Stomach (tissue), 9 donors: ENCODE measurements around the gene CD209. TPM values are rescaled to one million over a fixed set of nuclear protein-coding genes. Genes with fewer than 3 reads are reported as not detected.

ENCODE experiments used
- DNase-seq, 2 donors: peaks; one replicate each; pipeline versions ENCODE4 v3.0.0 to v3.0.0-alpha.2; 2013 to 2019
- H3K27ac ChIP-seq, 5 donors: fragments of 200-600 bp in 4 of 5; sonication (generic) in 4 of 5; one replicate each; pipeline ENCODE4 v1.5.1; 2013 to 2019; ENCODE audit warnings: mild to moderate bottlenecking in 1 of 5, moderate library complexity in 1 of 5
- H3K27me3 ChIP-seq, 3 donors: fragments of 200-600 bp; sonication (generic); one replicate each; pipeline ENCODE4 v1.5.1; 2017 to 2019; ENCODE audit warnings: mixed run types in 1 of 3
- H3K36me3 ChIP-seq, 4 donors: fragments of 200-600 bp; sonication (generic); 1 replicate in 3 of 4; 2 replicates in 1 of 4; pipeline ENCODE4 v1.5.1; 2016 to 2019
- H3K4me1 ChIP-seq, 4 donors: fragments of 200-600 bp; sonication (generic); one replicate each; pipeline ENCODE4 v1.5.1; 2016 to 2019
- H3K4me3 ChIP-seq, 4 donors: fragments of 200-600 bp; sonication (generic) in 3 of 4; one replicate each; pipeline ENCODE4 v1.5.1; 2016 to 2019; ENCODE audit warnings: mild to moderate bottlenecking in 1 of 4
- H3K9me3 ChIP-seq, 4 donors: fragments of 200-600 bp; sonication (generic); one replicate each; pipeline ENCODE4 v1.5.1; 2016 to 2019
- EP300 ChIP-seq: sonication (generic); formaldehyde crosslinking; IDR thresholded peaks from one replicate; pipeline ENCODE4 v1.6.1; 2017; ENCODE audit warnings: antibody characterized with exemption
- POLR2A ChIP-seq, 4 donors: fragments of 450-650 bp; IDR thresholded peaks; one replicate each; pipeline ENCODE4 v1.6.1; 2016; ENCODE audit warnings: antibody characterized with exemption in 4 of 4, control low read depth in 2 of 4, mild to moderate bottlenecking in 1 of 4, moderate library complexity in 1 of 4
- POLR2AphosphoS5 ChIP-seq, 3 donors: sonication (generic); formaldehyde crosslinking; IDR thresholded peaks; one replicate each; pipeline ENCODE4 v1.6.1; 2016; ENCODE audit warnings: antibody characterized with exemption in 3 of 3
- WGBS, 5 donors: extraction: QIAGEN DNeasy Blood & Tissue Kit in 3 of 5; methylation state at CpG; one replicate each; pipeline versions ENCODE4 v1.1.5 to v1.1.7; 2013 to 2018; 5-methylcytosine and 5-hydroxymethylcytosine counted together
- intact Hi-C: fragments of 100-400 bp; cut with DNase I; formaldehyde crosslinking; loops from one replicate; pipeline ENCODE4 v1.15.1; 2023; ENCODE audit warnings: low total_unique reads
- polyA plus RNA-seq, 3 donors: library from polyadenylated mRNA; stranded (reverse); fragments of 200-250 nt; gene quantifications; one replicate each; pipeline ENCODE4 v1.2.3, GENCODE V29; 2013
- total RNA-seq, 5 donors: library from RNA; depleted of rRNA; stranded (reverse); fragments of >200 nt; gene quantifications; one replicate each; pipeline versions ENCODE4 v1.1.0 to v1.2.3, GENCODE V29; 2014 to 2016
- TF ChIP-seq, protein P1 (sequence below), 7 experiments: fragments of 450-650 bp in 4 of 7; fragments of 200-600 bp in 3 of 7; sonication (generic) in 3 of 7; IDR thresholded peaks; one replicate each; pipeline ENCODE4 v1.5.1; 2016 to 2019; ENCODE audit warnings: antibody characterized with exemption in 7 of 7, control low read depth in 2 of 7, mild to moderate bottlenecking in 1 of 7
- donor health status: healthy with polysubstance abuse.
- donor health status: Bipolar disorder and iron deficiency.
- donor health status: healthy.

CD209 gene
- total and polyA plus RNA-seq, 8 donors: 0.38 to 51.9 (median 3.7) TPM

DNA sequence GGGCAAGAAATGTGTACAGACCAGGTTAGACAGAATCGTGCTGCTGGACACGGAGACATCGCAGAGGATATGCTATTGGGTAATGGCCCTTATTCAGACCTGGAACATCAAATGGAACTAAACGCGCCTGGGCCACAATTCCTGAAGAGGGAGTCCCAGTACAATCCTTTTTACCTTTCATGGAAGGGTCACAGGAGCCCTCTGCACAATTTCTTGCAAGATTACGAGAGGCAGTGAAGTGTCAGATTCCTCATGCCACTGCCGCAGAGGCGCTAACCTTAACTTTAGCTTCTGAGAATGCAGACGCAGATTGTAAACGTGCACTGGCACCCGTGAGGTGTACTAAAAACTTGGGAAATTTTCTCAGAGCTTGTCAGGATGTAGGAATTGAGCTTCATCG lies 33.8 kb upstream of the CD209 start:
- no peak for TF ChIP-seq POLR2A (IDR thresholded peaks at IDR 0.05)
- no peak for TF ChIP-seq EP300
- TF ChIP-seq, protein P1, sequence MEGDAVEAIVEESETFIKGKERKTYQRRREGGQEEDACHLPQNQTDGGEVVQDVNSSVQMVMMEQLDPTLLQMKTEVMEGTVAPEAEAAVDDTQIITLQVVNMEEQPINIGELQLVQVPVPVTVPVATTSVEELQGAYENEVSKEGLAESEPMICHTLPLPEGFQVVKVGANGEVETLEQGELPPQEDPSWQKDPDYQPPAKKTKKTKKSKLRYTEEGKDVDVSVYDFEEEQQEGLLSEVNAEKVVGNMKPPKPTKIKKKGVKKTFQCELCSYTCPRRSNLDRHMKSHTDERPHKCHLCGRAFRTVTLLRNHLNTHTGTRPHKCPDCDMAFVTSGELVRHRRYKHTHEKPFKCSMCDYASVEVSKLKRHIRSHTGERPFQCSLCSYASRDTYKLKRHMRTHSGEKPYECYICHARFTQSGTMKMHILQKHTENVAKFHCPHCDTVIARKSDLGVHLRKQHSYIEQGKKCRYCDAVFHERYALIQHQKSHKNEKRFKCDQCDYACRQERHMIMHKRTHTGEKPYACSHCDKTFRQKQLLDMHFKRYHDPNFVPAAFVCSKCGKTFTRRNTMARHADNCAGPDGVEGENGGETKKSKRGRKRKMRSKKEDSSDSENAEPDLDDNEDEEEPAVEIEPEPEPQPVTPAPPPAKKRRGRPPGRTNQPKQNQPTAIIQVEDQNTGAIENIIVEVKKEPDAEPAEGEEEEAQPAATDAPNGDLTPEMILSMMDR (IDR thresholded peaks at IDR 0.05): no peak
- no peak for TF ChIP-seq POLR2AphosphoS5 (IDR thresholded peaks at IDR 0.05)
- Histone ChIP-seq H3K4me1 (no peaks in the 10 kb centered on the region), H3K27me3 (peaks cover 0 to 74% (median 6%) of the 10 kb centered on the region in 3 donors), H3K36me3 (no peaks in the 10 kb centered on the region), H3K27ac (no peak overlapping the region), H3K4me3 (no peak overlapping the region), H3K9me3 (peaks cover 0 to 9% (median 0%) of the 10 kb centered on the region in 4 donors)
- WGBS, 5 donors: 44 to 48% (median 45%) methylated on average over 12 of the region's 12 CpGs
- intact Hi-C loops: no loop called here
- no peak for DNase-seq

DNA sequence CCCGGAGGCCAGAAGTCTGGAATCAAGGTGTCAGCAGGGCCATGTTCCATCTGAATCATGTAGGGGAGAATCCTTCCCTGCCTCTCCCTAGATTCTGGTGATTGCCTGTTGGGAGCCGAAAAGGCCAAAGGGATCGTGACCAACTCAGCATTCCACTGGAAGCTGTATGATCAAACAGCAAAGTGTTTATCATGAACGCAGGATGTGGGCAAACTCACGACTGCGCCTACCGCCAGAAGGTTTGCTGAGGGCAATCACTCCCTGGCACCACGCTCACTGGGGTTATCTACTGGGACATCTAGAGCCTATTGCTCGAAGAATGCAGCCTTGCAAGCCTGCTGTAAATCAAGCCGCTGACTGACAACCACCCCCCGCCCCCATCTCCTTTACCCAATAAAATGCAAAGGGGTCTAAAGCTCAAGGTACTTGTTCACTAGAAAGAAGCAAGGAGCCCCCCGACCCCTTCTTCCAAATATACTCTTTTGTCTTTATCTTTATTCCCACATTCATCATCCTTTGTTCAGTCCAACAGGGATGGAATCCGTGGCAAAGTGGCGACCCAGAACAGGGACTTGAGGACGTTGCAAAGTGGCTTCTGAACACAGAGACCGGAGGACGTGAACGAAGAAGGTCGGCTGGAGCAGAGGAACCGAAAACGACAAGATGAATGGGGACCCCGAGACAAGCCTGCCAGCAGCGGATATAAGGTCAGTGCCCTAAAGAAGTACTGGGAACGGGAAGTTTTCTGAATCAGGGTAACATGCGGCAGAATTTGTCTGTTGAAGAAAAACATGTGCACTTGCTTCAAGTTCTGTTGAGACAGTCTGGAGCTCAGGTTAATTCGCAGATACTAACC lies 32.5 kb upstream of the CD209 start:
- Histone ChIP-seq H3K9me3 (peaks cover 0 to 2% (median 0%) of the 10 kb centered on the region in 4 donors), H3K36me3 (no peaks in the 10 kb centered on the region), H3K27me3 (peaks cover 0 to 65% (median 6%) of the 10 kb centered on the region in 3 donors), H3K27ac (no peak overlapping the region), H3K4me1 (no peaks in the 10 kb centered on the region), H3K4me3 (no peak overlapping the region)
- no peak for DNase-seq
- intact Hi-C loops: no loop called here
- WGBS, 5 donors: 60 to 74% (median 68%) methylated on average over 24 to 26 of the region's 26 CpGs
- no peak for TF ChIP-seq EP300
- TF ChIP-seq POLR2AphosphoS5 (IDR thresholded peaks at IDR 0.05): no peak
- TF ChIP-seq, protein P1 (IDR thresholded peaks at IDR 0.05): no peak
- TF ChIP-seq POLR2A (IDR thresholded peaks at IDR 0.05): no peak

DNA sequence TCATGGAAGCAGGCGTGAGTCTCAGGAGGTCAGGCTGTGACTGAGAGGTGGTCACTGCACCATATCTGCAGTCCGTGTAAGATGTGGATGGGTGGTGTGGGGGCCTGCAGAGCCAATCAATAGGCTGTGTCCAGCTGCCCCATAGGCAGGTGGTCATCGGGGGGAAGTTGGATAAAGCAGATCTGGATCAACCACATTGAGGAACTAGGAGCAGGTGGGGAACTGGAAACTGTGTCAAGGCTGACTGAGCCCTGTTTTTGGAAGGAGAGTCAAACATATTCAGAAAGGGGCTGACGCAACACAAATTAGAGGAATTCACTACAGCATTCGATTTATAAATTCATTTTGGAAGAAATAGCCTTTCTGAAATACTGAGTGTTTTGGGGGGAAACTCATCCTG lies 30.7 kb upstream of the CD209 start:
- TF ChIP-seq EP300: no peak
- TF ChIP-seq, protein P1 (IDR thresholded peaks at IDR 0.05): no peak
- no peak for TF ChIP-seq POLR2AphosphoS5 (IDR thresholded peaks at IDR 0.05)
- TF ChIP-seq POLR2A (IDR thresholded peaks at IDR 0.05): no peak
- intact Hi-C loops: no loop called here

DNA sequence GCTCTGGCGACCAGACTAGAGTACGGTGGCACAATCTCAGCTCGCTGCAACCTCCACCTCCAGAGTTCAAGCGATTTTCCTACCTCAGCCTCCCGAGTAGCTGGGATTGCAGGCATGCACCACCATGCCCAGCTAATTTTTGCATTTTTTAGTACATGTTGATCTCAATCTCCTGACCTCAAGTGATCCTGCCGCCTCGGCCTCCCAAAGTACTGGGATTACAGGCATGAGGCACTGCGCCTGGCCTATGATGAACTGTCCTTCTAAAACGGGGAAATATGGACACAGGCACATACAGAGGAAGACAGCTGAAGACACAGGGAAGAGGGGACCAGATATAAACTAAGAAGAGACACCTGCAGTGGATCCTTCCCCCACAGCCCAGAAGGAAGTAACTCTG lies 28.4 kb upstream of the CD209 start:
- Histone ChIP-seq H3K4me1 (no peaks in the 10 kb centered on the region), H3K27me3 (peaks cover 0 to 39% (median 0%) of the 10 kb centered on the region in 3 donors), H3K4me3 (no peak overlapping the region), H3K27ac (no peak overlapping the region), H3K9me3 (no peaks in the 10 kb centered on the region), H3K36me3 (no peaks in the 10 kb centered on the region)
- intact Hi-C loops: no loop called here
- DNase-seq: no peak
- 82 to 90% (median 90%) methylated on average over 9 of the region's 9 CpGs for WGBS, 5 donors
- TF ChIP-seq POLR2A (IDR thresholded peaks at IDR 0.05) (no peak), POLR2AphosphoS5 (IDR thresholded peaks at IDR 0.05) (no peak), EP300 (no peak)
- TF ChIP-seq, protein P1 (IDR thresholded peaks at IDR 0.05): no peak

More for the DNA sequence above, 30.7 kb upstream of the CD209 start:
- Histone ChIP-seq H3K27ac (no peak overlapping the region), H3K4me1 (no peaks in the 10 kb centered on the region), H3K36me3 (no peaks in the 10 kb centered on the region), H3K9me3 (no peaks in the 10 kb centered on the region), H3K4me3 (no peak overlapping the region), H3K27me3 (peaks cover 0 to 58% (median 0%) of the 10 kb centered on the region in 3 donors)
- WGBS, 5 donors: 56 to 70% (median 67%) methylated on average over 4 to 5 of the region's 5 CpGs
- DNase-seq: peak in 1 of 2 donors; percentile 20
